Frontal cortex (tissue), 4 donors: Measurements from ENCODE around the gene MMP14. TPM values are rescaled to one million over a fixed set of nuclear protein-coding genes. Genes with fewer than 3 reads are reported as not detected.
"Not testable (repeated sequence)": the region's sequence is repeated elsewhere in the genome, so short reads cannot be mapped to it uniquely, and the experiment has no call there.

ENCODE experiments used
- DNase-seq, 2 donors: peaks; one replicate each; pipeline ENCODE4 v3.0.0; 2012; ENCODE audit warnings: low spot score in 2 of 2
- FAIRE-seq: peaks from 2 replicates; lab custom pipeline; 2012; peaks lifted over from hg19 to GRCh38; lab: Jason Lieb, UNC
- total RNA-seq: library from RNA; depleted of rRNA; stranded (reverse); fragments of >200 nt; gene quantifications from one replicate; pipeline ENCODE4 v1.2.3, GENCODE V29; 2014
- donor health status: control.
- donor health status: control.
- donor health status: control.

MMP14 gene
- total RNA-seq = 6.9 TPM

DNA sequence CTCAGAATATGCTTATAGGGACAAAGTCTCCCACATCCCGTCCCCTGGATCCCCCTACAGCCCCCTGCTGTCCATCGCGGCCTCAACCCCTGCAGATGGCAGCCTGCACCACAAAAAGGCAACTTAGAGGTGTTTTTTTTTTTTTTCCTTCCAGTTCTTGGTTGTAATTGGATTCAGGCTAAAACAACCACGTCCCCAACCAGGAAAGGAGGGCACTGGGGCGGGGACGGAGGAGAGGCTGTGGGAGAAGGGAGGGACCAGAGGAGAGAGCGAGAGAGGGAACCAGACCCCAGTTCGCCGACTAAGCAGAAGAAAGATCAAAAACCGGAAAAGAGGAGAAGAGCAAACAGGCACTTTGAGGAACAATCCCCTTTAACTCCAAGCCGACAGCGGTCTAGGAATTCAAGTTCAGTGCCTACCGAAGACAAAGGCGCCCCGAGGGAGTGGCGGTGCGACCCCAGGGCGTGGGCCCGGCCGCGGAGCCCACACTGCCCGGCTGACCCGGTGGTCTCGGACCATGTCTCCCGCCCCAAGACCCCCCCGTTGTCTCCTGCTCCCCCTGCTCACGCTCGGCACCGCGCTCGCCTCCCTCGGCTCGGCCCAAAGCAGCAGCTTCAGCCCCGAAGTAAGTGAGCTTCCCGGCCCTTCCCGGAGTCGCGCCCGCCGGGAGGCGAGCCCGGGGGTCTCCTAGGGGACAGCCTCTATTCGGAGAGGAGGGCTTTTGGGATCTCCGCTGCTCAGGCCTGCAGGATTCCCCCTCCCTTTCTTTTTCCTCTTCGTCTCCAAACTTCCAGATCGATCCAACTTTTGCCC is at the start of gene MMP14:
Gene MMP14, plus strand, starts transcription at position 285 of the 813 bp plus-strand sequence. Its CDS starts 233 bp downstream, at position 518.
- DNase-seq (peak in 1 of 2 donors; percentile 68), FAIRE-seq (no peak)

- no peak for FAIRE-seq
- no peak for DNase-seq
These were observed 49.7 kb upstream of the MMP14 start for GRCh38 chr14:22786685-22787084.

DNA sequence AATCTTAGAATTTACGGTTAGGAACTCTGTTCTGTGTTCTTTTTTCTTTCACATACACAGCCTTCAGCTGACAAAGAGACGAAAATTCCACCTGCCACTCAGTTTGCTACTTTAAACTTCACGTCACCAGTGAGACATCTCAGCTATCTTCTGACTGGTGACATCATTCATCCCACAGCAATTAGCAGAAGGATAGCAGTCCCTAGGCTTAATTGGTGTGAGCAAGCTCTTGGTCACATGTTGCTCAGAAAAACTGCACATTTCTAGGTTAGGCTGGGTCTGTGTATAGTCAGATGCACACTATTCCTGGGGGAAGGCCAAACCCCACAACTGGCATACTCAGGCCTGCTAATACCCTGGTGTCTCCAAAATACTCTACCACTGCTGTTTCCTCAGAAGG is 45.1 kb upstream of the MMP14 start:
- FAIRE-seq (no peak), DNase-seq (no peak)

GRCh38 chr14:22792158-22792557 is 44.2 kb upstream of the MMP14 start:
- FAIRE-seq = no peak
- DNase-seq = no peak

DNA sequence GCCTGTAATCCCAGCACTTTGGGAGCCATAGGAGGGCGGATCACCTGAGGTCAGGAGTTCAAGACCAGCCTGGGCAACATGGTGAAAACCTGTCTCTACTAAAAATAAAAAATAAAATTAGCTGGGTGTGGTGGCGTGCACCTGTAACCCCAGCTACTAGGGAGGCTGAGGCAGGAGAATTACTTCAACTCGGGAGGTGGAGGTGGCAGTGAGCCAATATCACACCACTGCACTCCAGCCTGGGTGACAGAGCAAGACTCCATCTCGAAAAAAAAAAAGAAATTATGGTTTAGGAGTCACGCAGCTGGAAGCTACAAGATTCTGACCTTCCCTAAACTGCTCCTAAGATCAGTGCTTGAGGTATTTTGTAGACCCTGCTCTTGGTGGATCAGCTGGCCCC is 42.8 kb upstream of the MMP14 start:
- not testable (repeated sequence) for FAIRE-seq, DNase-seq

DNA sequence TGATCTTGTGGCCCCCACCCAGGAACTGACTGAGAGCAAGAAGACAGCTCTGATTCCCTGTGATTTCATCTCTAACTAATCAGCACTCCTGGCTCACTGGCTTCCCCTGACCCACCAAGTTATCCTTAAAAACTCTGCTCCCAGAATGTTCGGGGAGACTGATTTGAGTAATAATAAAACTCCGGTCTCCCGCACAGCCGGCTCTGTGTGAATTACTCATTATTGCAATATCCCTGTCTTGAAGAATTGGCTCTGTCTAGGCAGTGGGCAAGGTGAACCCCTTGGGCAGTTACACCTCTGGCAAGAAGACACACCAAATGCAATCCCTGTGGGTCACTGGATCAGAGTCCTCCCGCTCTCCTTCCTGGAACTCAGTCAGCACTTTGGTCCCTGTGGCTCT is 42.4 kb upstream of the MMP14 start:
- DNase-seq (no peak), FAIRE-seq (no peak)

DNA sequence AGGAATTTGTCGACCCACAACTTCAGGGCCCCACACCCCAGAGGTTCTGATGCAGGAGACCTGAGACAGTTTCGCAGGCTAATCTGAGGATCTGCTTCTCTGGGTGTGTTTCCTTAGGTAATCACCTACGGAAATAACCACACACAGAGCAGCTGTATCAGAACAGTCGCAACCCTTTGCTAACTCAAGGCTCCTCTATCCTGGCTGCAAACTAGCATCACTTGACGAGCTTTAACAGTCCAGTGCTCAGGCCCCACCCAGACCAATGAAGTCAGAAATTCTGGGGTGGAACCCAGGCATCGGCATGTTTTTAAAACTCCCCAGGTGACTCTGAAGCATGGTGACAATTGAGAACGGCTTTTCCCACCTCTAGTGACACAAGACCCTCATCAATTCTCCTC is 41.8 kb upstream of the MMP14 start:
- FAIRE-seq (no peak), DNase-seq (no peak)

- no peak for FAIRE-seq
- DNase-seq = no peak
These were observed 40.2 kb upstream of the MMP14 start for GRCh38 chr14:22796087-22796707.

GRCh38 chr14:22797017-22797917 is 39.1 kb upstream of the MMP14 start:
- no peak for FAIRE-seq

GRCh38 chr14:22798528-22798927 is 37.9 kb upstream of the MMP14 start:
- DNase-seq (no peak), FAIRE-seq (no peak)

More at GRCh38 chr14:22797017-22797917, 39.1 kb upstream of the MMP14 start:
- no peak for DNase-seq

DNA sequence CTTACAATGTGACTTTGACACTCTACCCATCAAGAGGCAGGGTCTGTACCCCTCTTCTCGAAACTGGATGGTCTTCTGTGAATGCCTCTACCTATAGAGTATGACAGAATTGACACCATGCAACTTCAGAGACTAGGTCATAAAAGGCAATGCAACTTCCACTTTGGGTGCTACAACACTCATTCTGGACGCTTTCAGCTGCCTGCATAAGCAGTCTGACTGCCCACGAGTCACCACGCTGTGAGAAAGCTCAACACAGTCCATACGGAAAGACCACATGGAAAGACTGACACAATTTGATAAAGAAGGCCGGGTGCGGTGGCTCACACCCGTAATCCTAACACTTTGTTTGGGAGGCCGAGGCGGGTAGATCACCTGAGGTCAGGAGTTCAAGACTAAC is 36.0 kb upstream of the MMP14 start:
- DNase-seq (no peak), FAIRE-seq (no peak)

DNA sequence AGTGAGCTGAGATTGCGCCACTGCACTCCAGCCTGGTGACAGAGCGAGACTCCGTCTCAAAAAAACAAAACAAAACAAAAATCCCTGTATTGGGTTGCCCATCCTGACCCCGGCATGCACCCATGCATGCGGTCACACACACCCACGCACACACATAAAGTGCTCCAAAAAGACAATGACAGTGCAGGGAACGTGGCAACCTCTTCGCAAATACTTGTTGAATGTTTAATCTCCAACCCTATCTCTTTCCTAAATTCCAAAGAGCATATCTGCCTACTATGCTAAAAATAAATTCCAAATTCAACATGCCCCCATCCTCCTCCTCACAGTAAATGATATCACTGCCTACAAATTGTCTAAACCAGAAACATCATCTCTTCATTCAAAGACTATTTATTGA is 34.7 kb upstream of the MMP14 start:
- FAIRE-seq (no peak), DNase-seq (no peak)

DNA sequence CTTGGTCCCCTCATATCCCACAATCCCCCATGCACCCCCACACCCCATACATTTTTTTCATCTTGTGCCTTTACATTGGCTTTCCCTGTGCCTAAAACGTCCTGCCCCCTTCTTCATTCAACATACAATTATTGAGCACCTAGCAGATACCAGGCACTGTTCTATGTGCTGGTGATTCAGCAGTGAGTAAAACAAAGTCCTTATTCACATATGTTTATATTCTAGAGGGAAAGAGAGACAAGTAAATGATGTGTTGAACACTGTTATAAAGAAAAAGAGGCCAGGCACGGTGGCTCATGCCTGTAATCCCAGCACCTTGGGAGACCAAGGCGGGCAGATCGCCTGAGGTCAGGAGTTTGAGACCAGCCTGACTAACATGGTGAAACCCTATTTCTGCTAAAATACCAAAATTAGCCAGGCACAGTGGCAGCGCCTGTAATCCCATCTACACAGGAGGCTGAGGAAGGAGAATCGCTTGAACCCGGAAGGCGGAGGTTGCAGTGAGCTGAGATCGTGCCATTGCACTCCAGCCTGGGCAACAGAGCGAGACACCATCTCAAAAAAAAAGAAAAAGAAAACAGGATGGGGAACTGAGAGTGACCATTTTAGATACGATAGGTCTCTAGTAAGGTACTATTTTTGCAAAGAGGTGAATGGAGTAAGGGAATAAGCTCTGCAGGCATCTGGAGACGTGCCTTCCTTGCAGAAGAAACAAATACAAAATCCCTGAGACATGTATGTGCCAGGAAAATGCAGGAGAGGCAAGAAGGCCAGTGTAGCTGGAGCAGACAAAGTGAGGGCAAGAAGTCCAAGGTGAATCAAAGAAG is 33.3 kb upstream of the MMP14 start:
- DNase-seq (no peak), FAIRE-seq (no peak)

- DNase-seq (no peak), FAIRE-seq (no peak)
These were observed 32.8 kb upstream of the MMP14 start for GRCh38 chr14:22803687-22803974.

DNA sequence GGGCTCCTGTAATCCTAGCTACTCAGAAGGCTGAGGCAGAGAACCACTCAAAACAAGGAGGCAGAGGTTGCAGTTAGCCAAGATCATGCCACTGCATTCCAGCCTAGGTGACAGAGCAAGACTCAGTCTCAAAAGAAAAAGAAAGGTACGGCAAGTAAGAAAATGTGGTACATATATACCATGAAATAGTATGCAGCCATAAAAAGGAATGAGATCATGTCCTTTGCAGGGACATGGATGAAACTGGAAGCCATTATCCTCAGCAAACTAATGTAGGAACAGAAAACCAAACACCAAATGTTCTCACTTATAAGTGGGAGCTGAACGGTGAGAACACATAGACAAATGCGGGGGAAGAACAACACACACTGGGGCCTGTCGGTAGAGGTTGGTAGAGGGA is 31.1 kb upstream of the MMP14 start:
- FAIRE-seq, DNase-seq: not testable (repeated sequence)

DNA sequence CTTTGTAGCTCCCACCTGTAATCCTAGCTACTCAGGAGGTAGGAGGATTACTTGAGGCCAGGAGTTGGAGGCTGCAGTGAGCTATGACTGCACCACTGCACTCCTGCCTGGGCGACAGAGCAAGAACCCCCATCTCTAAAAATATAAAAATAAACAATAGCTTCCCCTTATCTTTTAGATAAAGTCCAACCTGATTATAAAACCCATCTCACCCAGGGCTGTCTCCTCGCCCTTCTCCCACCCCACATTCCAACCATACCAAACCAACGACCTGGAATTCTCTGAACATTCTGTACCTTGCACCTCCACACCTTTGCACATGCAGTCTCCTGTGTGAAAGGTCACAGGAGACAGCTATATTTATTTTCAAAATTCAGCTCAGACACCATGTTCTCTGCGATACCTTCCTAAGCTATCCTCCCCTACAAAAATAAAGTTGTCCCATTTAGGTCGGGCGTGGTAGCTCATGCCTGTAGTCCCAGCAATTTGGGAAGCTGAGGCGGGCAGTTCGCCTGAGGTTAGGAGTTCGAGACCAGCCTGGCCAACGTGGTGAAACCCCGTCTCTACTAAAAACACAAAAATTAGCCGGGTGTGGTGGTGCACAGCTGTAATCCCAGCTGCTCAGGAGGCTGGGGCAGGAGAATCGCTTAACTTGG is 28.8 kb upstream of the MMP14 start:
- no peak for FAIRE-seq
- no peak for DNase-seq

DNA sequence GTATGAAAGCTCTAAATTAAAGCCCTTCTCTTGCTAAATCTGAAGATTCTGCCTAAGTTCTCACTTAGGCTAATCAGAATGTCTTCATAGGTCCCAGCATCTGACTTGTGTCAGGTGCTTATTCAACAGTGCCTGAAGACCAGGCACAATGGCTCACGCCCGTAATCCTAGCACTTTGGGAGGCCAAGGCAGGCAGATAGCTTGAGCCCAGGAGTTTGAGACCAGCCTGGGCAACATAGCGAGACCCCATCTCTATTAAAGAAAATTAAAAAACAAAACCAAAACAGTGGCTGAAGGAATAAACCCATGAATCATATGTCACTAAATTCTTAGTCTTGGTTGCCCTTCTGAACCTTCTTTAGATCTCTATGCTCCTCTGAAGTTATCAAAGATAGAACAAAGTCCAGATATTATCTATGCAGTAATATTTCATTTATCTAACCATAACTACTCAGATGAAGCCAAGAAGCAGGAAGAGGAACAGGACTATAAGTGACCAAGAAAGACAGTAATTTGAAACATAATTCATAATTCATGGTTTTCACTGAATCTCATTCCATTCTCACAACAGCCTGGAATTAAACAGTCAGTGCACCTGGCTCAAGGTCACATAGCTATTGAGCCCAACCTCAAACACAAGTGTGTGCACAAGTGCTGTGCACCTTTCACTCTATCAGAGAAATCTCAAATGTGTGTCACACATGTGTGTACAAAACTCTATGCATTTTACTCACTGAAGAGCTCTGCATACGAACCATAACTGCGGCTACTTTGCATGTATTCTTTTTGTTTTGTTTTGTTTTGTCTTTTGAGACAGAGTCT is 27.8 kb upstream of the MMP14 start:
- FAIRE-seq (no peak), DNase-seq (no peak)

DNA sequence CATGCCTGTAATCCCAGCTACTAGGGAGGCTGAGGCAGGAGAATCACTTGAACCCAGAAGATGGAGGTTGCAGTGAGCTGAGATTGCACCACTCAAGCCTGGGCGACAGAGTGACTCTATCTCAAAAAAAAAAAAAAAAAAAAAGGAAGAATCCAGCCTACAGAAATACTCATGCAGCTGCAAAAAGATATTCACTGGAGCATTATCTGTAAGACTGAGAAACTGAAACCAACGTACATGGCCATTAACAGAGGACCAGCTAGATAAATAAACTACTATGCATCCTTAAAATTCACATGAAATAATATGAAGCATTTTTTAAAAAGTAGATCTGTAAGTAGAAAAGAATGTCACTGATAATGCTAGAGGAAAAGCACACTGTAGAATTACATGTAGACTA is 24.7 kb upstream of the MMP14 start:
- FAIRE-seq = no peak

GRCh38 chr14:22812744-22813143 is 23.6 kb upstream of the MMP14 start:
- DNase-seq (no peak), FAIRE-seq (no peak)

More for the DNA sequence above, 24.7 kb upstream of the MMP14 start:
- no peak for DNase-seq
